GM18502 (cell line): ENCODE results near the gene CENPO.
"Not testable (repeated sequence)": the region's sequence is repeated elsewhere in the genome, so short reads cannot be mapped to it uniquely, and the experiment has no call there.

ENCODE experiments used
- ATAC-seq: cut with Tn5 transposase; IDR thresholded peaks from one replicate; pipeline ENCODE4 v1.9.1; 2021; ENCODE audit warnings: mild to moderate bottlenecking; ENCODE audit not compliant: unreplicated experiment, poor library complexity

CENPO gene

GRCh38 chr2:24833821-24834732 lies 40.9 kb downstream of the CENPO start:
- ATAC-seq: no peak

GRCh38 chr2:24834733-24835395 lies 41.6 kb downstream of the CENPO start:
- ATAC-seq: no peak

GRCh38 chr2:24835411-24835810 lies 42.2 kb downstream of the CENPO start:
- ATAC-seq: not testable (repeated sequence)

GRCh38 chr2:24836206-24836605 lies 43.0 kb downstream of the CENPO start:
- ATAC-seq: no peak

GRCh38 chr2:24836706-24837105 lies 43.5 kb downstream of the CENPO start:
- no peak for ATAC-seq

GRCh38 chr2:24837996-24838513 lies 44.8 kb downstream of the CENPO start:
- ATAC-seq: no peak

GRCh38 chr2:24838541-24838940 lies 45.3 kb downstream of the CENPO start:
- ATAC-seq: no peak

GRCh38 chr2:24839729-24840128 lies 46.5 kb downstream of the CENPO start:
- no peak for ATAC-seq

- ATAC-seq: no peak
Observed at GRCh38 chr2:24840164-24840869, 47.1 kb downstream of the CENPO start.

GRCh38 chr2:24840962-24841945 lies 48.0 kb downstream of the CENPO start:
- no peak for ATAC-seq

- ATAC-seq: no peak
Observed at GRCh38 chr2:24842081-24843050, 49.1 kb downstream of the CENPO start.

- ATAC-seq: no peak
Observed at GRCh38 chr2:24843330-24843860, 50.2 kb downstream of the CENPO start.

- no peak for ATAC-seq
Observed at GRCh38 chr2:24844023-24844685, 50.9 kb downstream of the CENPO start.

GRCh38 chr2:24845691-24846090 lies 52.5 kb downstream of the CENPO start:
- no peak for ATAC-seq

GRCh38 chr2:24850944-24851343 lies 57.7 kb downstream of the CENPO start:
- no peak for ATAC-seq

- ATAC-seq: no peak
Observed at GRCh38 chr2:24852026-24852425, 58.8 kb downstream of the CENPO start.

- ATAC-seq: no peak
Observed at GRCh38 chr2:24852431-24853020, 59.3 kb downstream of the CENPO start.
